HG02763 (cell line): Measurements from ENCODE around the gene ARFGAP3.

Source experiments
- ATAC-seq: cut with Tn5 transposase; IDR thresholded peaks from one replicate; pipeline ENCODE4 v1.9.1; 2021; ENCODE audit warnings: mild to moderate bottlenecking, moderate library complexity; ENCODE audit not compliant: unreplicated experiment

ARFGAP3 gene, protein sequence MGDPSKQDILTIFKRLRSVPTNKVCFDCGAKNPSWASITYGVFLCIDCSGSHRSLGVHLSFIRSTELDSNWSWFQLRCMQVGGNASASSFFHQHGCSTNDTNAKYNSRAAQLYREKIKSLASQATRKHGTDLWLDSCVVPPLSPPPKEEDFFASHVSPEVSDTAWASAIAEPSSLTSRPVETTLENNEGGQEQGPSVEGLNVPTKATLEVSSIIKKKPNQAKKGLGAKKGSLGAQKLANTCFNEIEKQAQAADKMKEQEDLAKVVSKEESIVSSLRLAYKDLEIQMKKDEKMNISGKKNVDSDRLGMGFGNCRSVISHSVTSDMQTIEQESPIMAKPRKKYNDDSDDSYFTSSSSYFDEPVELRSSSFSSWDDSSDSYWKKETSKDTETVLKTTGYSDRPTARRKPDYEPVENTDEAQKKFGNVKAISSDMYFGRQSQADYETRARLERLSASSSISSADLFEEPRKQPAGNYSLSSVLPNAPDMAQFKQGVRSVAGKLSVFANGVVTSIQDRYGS

DNA sequence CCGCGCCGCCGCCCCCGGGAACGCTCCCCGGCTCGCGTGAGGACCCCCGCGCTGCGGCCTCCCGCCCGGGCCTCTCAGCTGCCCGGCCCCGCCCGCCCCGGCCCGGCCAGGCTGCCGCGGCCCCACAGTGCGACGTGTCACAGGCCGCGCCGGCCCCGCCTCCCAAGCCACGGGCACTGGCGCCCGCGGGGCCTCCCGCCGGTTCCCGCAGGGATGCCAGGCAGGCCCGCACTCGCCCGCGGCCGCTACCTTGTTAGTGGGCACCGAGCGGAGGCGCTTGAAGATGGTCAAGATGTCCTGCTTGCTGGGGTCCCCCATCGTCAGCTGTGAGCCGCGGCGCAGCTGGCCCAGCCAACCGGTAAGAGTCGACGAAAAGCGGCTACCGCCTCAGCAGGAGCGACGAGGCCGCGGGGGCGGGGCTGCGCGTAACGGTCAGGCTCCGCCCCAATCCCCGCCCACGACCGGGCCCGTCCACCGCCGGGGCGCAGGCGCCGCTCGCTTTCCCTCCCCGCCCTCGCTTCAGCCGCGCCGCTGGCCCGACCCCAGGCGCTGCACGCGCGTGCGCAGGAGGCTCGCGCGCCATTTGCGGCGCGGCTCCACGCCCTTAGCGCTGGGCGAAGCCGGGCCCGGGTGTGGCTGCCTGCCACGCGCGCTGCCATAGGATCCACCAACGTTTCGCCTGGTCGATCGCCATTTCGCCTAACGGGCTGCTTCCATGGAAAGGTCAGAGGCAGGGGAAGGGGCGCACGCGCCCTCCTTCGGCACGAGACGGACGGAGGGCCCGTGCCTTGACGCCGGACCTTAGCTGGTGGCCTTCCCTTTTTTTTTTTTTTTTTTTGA lies at the start of gene ARFGAP3:
TSS of gene ARFGAP3 (minus strand) at position 409 of the 840 bp plus-strand sequence. CDS start at position 318, 91 bp downstream.
- ATAC-seq, result peak; percentile 82

DNA sequence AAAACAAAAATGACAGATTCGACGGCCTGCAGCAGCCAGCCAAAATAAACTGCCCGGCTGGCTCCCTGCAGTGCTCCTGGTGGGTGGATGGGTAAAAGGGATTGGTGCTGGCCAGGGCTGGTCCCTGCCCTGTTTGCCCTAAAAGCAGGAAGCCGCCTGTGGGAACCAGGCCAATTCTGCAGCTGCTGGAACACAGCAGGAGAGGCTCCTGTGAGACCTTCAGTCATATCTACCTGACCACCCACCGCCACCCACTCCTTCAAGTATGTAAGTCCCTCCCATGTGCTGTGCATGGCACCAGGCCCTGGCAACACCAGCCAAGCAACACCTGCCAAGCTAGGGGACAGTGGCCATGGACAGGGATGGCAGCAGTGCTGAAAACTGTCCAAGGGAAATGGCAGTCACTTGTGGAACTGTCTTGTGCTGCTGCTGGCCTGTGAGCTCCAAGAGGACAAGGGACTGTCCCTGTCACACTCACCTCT lies 48.7 kb upstream of the ARFGAP3 start:
- no peak for ATAC-seq

DNA sequence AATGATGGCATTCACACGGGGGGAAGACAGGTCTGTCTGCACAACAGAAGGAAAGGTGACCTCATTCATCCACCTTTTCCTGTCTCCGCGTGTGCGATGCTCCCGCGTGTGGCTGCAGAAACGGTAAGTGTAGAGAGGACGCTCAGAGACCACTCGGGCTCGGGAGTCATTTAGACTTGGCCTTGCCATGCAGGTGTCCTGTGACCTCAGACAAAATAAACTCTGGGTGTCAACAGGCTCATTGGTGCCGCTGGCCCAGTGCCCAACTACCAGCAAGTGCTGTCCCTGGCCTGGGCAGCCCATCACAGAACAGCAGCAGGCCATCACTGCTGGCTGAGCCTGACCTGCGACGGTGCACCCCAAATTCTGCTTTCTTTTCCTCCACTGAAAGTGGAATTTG lies 48.1 kb upstream of the ARFGAP3 start:
- no peak for ATAC-seq

DNA sequence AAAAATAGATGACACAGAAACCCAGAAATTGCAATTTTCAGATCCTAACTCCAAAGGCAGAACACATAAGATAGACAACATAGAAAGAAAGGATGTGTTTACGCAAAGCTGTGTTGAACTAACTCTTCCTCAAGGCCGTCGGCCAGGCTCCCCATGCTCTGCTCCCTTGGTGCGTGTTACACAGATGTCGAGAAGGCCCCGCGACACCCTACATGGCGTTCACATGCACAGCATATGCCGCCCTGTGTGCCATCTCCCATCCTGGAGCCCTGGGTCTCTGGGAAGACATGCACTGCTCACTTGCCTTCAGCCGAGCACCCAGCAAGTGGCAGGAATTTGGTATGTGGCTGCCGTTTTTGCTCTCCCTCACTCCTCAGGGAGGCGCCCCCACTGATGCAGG lies 47.0 kb upstream of the ARFGAP3 start:
- no peak for ATAC-seq

DNA sequence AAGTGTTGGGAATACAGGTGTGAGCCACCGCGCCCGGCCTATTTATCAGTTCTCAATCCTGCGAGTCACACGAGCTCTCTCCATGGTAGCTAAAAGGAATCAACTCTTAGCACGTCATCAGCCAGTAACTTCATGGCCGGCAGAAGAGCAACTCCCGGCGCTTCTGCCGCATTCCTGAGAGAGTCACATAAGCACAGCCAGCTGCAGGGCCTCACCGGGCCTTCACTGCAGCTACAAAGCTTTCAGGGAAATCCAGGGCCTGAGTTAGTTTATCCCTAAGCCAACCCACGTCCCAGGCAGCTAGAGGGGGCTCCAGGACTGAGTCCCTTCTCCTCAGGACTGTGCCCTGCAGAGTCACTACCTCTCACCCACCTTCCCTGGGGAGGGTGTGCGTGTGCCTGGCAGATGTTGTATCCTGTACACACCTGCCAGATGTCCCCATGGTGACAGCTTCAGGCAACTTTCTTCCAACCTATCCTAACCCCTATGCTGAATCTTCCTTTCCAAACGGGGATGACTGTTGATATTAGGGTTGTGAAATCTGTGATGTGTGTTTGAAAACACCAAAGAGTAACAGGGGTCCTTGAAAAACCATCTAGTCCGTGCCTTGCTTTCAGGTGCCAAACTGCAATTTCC lies 45.9 kb upstream of the ARFGAP3 start:
- no peak for ATAC-seq

DNA sequence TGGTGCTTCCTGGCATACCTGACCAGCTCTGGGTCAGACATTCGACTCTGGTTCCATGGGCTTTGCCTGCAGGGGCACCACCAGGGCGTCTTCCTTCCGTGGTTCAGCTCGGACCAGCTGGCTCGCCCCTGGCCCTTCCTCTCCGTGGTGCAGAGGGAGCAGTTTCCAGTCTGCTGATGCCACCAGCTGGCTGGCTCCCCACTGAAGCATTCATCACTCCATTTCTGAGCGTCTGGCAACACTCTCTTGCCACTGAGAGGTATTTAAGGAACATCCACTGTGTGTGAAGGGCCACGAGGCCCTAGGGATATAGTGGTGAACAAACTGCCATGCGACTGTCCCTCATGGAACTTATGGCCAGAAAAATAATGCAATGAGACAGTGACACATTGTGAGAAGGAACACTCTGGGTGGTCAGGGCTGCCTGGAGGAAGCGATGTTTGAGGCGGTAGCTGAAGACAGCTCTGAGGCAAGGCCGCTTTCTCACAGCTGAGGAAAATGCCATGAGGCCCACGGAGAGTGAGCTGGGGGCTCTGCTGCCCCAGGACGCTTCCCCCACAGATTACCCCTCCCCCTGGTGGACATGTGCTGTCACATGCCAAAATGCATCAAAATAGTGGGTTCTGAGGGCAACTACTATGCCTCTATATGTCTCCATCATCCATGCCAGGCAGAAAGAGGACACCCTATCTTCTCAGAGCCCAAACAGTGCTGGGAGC lies 44.9 kb upstream of the ARFGAP3 start:
- ATAC-seq, result no peak

DNA sequence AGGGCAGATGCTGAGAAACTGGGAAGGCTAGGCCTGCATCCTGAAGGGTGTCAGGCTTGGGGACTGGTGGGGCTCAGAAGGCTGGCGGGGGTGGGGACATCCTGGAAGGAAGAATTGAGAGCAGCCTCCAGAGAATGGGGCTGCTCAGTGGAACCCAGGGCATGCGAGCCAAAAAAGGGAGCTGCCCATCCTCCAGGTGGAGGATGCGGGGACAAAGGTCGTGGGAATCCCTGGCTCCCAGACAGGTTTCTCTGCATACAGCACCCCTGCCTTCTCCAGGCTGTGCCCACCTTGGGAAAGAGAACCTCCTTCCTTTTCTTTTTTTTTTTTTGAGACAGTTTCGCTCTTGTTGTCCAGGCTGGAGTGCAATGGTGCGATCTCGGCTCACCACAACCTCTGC lies 40.9 kb upstream of the ARFGAP3 start:
- no peak for ATAC-seq

DNA sequence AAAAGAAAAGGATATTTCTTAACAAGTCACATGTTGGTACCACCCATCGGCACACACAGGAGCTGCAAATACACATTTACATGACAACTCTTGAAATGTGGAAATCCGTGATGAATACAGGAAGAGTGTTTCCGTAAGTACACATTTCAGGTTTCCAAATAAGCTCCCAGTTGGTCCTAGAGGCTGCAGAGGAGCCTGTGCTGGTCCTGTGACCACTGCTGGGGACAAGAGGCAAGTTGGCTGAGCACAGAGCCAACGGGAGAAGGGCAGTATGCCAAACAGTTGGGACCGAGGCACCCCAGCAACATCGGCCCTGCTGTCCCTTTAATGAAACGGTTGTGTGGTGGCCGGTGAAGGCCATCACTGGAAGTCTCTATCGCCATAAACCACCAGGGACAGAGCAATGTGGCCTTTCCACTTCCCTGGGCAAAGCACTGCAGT lies 38.5 kb upstream of the ARFGAP3 start:
- ATAC-seq, result no peak

DNA sequence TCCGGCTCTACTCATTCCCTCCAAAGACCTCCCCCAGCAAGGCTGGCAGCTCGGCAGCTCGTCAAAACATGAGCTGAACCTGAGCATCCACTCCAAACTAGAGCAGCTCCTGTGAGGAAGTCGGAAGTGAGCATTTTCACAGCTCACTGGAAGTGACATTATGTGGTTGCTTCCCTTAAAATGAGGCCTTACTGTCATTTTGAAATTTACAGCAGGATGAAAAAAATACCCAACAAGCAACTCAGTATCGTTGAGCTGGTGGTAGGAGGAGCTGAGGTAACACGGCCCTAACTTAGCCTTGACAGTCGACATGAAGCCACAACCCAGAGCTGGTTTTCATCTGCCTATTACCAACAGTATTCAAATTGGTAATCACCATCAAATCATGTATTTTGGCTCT lies 38.0 kb upstream of the ARFGAP3 start:
- ATAC-seq, result no peak

DNA sequence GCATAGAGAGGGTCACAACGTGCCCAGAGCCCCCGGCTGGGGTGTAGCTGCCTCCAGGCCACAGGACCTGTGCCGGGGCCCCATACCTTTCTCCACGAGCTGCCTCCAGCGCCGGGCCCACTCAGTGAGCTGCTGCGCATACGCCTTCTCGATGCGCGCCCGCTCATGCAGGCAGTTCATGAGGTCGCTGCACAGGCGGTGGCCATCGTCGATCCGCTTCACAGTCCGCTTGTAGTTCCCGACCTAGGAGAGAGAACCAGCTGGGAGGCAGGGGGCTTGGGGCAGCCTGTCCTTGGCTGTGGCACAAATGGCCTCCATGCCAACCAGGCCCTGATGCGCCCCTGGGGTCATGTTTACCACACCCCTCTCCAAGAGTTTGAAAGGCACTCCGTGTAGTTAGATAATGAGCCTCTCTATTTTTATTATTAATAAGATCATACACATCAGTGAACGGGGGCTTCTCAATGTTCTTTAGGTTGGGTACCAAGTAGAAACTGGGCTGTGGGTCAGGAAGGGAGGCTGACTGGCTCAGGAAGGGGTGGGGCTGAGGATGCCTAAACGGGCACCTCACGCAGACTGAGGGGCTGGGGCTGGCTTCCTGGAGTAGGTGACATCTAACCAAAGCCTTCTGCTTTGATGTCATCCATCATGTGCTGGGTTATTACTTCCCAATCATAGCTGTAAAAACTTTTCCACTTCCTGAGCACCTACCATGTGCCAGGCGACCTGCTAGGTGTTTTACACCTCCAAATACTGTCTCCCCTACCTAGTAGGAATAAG lies 36.5 kb upstream of the ARFGAP3 start:
- no peak for ATAC-seq

DNA sequence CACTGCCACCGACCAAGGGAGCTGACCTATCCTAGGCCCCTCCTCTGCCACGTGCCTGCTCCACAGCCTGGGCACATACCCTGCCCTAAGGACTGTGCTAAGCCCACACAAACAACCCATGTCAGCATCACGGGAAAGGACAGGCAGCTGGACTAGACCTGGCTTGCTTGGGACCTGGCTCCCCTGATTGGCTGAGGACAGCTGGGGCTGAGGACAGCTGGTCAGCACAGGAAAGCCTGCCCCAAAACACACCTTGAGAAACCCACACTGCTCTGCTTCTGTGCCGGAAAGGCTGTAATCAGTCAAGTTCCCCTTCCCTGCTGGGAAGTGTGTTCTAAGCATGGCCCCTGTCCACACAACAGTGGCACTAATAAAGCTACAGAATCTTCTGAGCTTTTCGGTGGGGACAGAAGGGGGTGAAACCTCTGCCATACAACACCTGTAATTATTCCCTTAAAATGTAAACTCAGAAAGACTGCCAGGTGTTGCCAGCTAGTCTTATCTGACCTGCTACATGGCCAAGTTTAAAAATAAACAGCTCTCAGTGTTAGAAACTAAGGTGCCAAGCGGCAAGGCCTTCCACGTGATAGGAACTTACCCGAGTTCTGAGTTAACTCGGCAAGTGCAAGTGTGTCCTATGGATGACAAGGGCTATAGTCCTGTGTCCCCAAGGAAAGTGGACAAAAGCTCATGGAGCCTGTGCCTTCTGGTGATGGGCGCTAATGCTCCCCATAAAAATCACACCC lies 35.7 kb upstream of the ARFGAP3 start:
- no peak for ATAC-seq

DNA sequence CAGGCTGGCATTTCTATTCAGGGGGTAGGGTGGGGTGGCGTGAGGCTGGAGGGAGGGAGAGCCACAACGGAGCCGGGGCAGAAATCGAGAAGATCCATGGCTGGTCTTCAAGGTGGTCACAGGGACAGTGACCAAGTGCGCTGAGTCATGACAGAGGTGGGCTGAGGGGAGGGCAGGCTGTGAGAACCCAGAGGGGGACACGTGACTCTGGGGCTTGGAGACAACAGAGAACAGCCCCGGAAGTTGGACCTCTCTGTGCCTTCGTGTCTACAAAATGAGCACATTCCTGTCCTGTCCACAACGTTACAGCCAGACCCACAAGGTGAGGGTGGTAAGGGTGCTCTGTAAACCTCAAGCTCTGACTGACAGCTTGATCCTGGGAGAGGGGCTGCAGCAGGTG lies 35.1 kb upstream of the ARFGAP3 start:
- ATAC-seq, result no peak

DNA sequence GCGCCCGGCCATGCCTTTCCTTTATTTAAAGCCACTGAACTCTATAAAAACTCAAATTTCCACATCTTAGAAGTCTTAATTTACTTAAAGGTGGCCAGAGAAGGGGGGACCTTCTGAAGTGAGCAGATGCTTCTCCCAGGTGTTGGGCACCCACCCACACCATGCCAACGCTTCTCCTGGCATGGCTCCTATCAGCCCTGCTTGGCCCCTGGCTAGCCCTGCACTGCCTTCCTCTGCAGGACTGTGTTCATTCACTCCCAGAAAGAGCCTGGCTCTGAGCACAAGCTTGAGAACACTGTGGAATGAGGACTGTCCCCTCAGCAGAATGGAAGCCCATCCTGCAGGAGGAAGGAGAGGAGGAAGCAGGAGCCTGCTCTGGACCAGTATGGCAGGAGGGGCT lies 34.6 kb upstream of the ARFGAP3 start:
- ATAC-seq, result no peak

DNA sequence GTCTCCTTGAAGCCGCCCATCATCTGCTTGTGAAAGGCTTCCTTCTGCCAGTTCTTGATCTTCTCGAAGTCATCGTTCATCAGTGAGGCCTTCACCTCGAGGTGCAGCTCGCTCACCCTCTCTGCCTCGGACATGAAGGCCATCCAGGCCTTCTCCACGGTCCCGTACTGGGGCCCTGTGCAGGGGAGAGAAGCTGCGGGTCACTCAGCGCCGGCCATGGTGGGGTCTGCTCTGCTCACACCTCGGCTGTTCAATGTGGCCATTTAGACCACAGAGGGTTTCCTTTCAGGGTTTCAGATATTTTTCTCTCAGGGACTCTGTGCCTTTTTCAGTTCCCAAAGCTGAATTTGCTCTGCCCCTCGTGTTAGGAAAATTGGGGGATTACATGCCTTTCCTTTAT lies 33.9 kb upstream of the ARFGAP3 start:
- ATAC-seq, result no peak

DNA sequence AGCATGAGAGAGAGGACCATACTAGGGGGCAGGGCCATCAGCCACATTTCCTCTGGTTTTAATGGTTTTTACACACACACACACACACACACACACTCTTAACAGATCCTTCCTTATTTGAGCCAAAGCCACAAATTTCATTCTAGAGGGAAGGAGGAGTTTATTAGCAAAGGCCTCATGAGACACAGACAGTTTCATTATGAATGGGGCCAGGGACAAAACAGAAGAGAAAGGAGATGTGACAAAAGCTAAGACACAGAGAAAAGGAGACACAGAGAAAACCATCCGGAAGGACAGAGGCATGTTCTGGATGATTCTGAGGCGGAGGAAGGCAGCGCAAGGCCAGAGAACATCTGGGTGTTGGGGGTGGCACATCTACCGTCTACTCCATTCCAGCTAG lies 32.2 kb upstream of the ARFGAP3 start:
- ATAC-seq, result peak; percentile 44

DNA sequence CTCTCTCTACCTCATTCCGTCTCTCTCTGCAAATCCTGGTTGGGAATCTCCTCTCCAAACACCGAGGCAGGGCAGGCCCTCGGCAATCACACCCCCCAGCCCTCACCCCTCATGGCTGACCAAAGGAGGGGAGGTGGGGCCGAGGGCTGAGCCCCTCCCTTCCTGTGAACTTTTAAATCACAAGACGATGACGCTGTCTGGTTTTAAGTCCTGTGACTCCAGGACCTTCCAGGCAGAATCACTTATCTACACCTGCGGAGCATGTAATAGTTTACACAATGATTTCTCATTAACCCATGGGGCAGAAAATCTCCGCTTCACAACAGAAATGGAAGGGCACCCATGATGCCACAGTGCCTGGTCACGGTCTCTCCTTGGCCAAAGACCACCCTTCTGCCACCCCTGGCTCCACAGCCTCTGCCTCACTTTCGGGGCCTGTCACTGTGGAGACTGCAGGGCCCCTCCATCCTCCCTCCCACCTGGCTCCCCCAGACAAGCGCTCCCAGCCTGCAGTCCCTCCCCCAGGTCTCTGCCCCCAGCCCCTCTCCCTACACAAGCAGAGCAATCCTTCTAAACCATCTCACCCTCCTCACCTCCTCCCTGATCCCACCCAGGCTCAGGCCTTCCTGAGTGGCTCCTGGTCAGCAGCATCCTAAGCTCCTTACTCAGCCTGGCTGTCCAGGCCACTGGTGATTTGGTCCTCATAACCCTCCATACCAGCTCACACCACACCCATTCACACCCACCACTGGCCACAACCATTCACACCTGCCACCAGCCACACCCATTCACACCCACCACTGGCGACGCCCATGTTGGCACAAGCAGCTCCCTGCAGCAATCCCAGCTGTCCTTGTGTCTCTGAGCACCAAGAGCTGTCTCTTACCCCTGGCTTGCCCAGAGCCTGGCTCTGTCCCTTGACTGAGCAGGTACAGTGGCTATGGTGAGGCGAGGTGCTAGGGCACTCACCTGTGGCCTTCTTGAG lies 30.7 kb upstream of the ARFGAP3 start:
- ATAC-seq, result no peak

DNA sequence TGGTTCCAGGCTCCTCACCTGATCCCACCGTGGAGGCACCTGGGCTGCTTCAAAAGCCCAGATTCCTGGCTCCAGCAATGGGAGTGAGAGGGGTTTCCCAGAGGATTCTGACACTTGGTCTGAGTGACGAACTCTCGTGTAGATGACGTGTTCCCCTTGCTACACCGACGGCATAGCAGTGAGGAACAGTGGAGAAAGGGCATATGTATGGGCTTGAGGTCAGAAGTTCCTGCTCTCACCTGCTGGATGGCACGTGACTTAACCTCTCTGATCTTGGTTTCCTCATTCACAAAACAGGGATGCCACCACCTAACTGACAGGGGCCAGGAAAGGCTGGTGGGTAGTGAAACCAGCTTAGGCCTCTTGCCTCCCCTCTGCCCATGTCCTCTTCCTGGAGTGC lies 30.0 kb upstream of the ARFGAP3 start:
- no peak for ATAC-seq

DNA sequence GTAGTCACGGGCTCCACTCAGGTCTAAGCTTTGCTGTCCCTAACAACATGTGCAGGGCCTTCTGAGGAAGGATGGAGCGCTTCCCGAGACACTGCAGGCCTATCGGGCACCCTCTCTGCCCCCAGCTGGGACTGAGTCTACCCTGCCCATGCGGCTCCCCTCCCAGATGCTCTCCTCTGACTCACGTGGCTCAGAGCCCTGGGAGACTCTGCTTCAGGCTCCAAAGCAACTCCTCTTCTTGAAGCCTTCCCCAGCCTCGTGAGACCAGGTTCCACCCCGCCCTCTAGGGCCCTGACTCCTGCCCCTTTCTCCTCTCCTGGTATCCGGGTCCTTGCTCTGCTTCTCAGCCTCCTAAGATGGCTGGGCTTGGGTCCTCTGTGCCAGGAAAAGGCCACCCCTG lies 28.4 kb upstream of the ARFGAP3 start:
- ATAC-seq, result no peak
